Erythroblast (primary cell): ENCODE measurements around the gene COMMD9.

ENCODE experiments used
- GATA1 ChIP-seq: IDR thresholded peaks from 2 replicates; pipeline ENCODE4 v1.6.1; 2011; ENCODE audit warnings: low read depth, mild to moderate bottlenecking, control low read depth, low read length, moderate library complexity
- POLR2A ChIP-seq: IDR thresholded peaks from 2 replicates; pipeline ENCODE4 v1.6.1; 2011; ENCODE audit warnings: mild to moderate bottlenecking, low read length

DNA sequence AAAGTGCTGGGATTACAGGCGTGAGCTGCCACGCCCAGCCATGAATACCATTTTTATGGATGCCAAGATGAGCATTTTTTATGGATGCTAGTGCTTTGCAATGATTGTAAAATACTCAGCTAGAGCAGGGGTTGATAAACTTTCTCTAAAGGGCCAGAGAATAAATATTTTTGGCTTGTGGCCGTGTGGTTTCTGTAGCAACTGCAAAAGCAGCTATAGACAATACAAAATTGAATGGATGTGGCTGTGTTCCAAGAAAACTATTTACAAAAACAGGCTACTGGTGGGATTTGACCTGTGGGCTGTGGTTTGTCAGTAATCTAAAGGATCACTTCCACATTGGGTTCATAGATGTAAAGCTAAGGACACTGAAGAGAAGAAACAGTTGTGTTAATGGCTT, 56.0 kb downstream of the COMMD9 start:
- TF ChIP-seq POLR2A (no peak), GATA1 (no peak)
